WI38 (cell line): ENCODE data around the gene PPP1R11.

Source experiments
- H3K4me3 ChIP-seq: 2 replicates; pipeline ENCODE4 v1.5.1; 2011; ENCODE audit warnings: low read depth, mild to moderate bottlenecking, control low read depth, low read length
- CTCF ChIP-seq: IDR thresholded peaks from 2 replicates; pipeline ENCODE4 v1.5.1; 2012; ENCODE audit warnings: low read depth, mild to moderate bottlenecking, control low read depth, low read length

PPP1R11 gene

DNA sequence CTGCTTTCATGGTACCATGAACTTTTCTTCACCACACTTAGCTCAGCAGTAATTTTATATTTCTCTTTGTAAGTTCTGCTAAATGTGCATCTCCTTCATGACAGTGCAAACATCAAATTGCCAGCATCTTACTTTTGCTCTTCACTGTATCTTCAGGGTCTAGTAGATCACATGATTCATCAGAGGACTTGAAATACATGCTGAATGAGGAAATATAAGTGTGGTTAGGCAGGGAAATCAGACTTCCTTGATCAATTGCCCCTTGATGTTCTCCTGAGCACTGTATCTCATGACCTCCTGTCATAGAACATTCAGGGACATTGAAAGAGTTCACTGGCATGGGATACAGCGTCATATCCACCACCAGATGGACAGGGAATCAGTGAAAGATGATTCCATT is 31.2 kb upstream of the PPP1R11 start:
- no peak overlapping the region for H3K4me3 ChIP-seq
- TF ChIP-seq CTCF, result no peak

GRCh38 chr6:30037182-30037788 is 29.7 kb upstream of the PPP1R11 start:
- H3K4me3 ChIP-seq, result no peak overlapping the region
- peak; percentile 30; the same call in 1 of the 2 replicates for TF ChIP-seq CTCF

GRCh38 chr6:30041221-30041620 is 25.8 kb upstream of the PPP1R11 start:
- no peak overlapping the region for H3K4me3 ChIP-seq
- no peak for TF ChIP-seq CTCF

DNA sequence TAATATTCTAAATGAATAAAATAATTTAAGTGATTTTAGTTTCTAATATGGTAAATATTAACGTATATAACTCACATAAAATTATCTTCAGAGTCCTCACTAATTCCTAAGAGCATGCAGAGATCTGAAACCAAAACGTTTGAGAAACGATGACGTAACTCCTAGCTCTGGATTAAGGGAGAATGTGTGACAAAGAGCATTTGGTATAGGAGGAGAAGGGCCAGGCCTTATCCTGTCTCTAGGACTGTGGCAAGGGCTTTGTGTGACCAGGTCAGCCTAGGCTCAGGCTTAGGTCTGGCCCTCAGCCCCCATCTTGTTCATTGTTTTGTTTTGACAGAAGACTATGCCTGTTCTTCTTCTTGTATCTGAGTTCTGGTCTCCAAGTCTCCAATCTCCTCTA is 25.2 kb upstream of the PPP1R11 start:
- no peak for TF ChIP-seq CTCF
- H3K4me3 ChIP-seq, result no peak overlapping the region

DNA sequence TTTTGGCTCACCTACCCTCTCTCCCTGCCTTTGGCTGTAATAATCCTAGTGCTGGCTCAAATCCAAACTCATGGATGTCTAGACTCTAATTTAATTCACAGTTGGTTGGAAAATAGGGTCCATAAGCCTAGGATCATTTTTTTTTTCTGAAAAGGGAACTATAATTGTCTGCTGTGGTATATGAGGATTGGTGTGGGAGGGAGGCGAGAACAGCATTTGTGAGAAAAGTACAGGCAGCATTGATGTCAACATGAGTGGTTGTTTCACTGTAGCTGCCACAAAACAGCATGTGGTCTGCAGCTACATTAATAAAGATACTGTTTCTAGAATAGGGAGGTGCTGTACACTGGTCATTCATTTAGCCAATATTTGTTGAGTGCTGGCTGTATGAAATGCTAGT is 24.5 kb upstream of the PPP1R11 start:
- no peak overlapping the region for H3K4me3 ChIP-seq
- no peak for TF ChIP-seq CTCF

- no peak overlapping the region for H3K4me3 ChIP-seq
- TF ChIP-seq CTCF, result no peak
Measured at GRCh38 chr6:30042914-30043313, 24.1 kb upstream of the PPP1R11 start.

- TF ChIP-seq CTCF, result no peak
- no peak overlapping the region for H3K4me3 ChIP-seq
Measured at GRCh38 chr6:30043744-30044143, 23.3 kb upstream of the PPP1R11 start.
